GM06990 (cell line): ENCODE results near the gene AFAP1.
A peak's percentile ranks its signal among the peaks of the same experiment; 100 is the strongest.

Source experiments
- DNase-seq: peaks from one replicate; pipeline ENCODE4 v3.0.0-alpha.2; 2011; ENCODE audit not compliant: insufficient read length; ENCODE audit errors: extremely low read depth
- H3K27me3 ChIP-seq: replicated peaks from 2 replicates; pipeline ENCODE4 v1.6.0; 2011; ENCODE audit warnings: low read length; ENCODE audit not compliant: control insufficient read depth, insufficient read depth
- H3K36me3 ChIP-seq: 2 replicates; pipeline ENCODE4 v1.5.1; 2011; ENCODE audit warnings: low read length; ENCODE audit not compliant: control insufficient read depth, insufficient read depth
- H3K4me3 ChIP-seq: replicated peaks from 2 replicates; pipeline ENCODE4 v1.5.1; 2011; ENCODE audit warnings: low read depth, mild to moderate bottlenecking, control low read depth, low read length
- TF ChIP-seq, protein P1 (sequence below): IDR thresholded peaks from 2 replicates; pipeline ENCODE4 v1.5.1; 2011; ENCODE audit warnings: low read length, control low read depth, mild to moderate bottlenecking, inconsistent platforms; ENCODE audit not compliant: insufficient read depth, poor library complexity, severe bottlenecking

The AFAP1 gene, protein sequence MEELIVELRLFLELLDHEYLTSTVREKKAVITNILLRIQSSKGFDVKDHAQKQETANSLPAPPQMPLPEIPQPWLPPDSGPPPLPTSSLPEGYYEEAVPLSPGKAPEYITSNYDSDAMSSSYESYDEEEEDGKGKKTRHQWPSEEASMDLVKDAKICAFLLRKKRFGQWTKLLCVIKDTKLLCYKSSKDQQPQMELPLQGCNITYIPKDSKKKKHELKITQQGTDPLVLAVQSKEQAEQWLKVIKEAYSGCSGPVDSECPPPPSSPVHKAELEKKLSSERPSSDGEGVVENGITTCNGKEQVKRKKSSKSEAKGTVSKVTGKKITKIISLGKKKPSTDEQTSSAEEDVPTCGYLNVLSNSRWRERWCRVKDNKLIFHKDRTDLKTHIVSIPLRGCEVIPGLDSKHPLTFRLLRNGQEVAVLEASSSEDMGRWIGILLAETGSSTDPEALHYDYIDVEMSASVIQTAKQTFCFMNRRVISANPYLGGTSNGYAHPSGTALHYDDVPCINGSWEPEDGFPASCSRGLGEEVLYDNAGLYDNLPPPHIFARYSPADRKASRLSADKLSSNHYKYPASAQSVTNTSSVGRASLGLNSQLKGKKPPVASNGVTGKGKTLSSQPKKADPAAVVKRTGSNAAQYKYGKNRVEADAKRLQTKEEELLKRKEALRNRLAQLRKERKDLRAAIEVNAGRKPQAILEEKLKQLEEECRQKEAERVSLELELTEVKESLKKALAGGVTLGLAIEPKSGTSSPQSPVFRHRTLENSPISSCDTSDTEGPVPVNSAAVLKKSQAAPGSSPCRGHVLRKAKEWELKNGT

DNA sequence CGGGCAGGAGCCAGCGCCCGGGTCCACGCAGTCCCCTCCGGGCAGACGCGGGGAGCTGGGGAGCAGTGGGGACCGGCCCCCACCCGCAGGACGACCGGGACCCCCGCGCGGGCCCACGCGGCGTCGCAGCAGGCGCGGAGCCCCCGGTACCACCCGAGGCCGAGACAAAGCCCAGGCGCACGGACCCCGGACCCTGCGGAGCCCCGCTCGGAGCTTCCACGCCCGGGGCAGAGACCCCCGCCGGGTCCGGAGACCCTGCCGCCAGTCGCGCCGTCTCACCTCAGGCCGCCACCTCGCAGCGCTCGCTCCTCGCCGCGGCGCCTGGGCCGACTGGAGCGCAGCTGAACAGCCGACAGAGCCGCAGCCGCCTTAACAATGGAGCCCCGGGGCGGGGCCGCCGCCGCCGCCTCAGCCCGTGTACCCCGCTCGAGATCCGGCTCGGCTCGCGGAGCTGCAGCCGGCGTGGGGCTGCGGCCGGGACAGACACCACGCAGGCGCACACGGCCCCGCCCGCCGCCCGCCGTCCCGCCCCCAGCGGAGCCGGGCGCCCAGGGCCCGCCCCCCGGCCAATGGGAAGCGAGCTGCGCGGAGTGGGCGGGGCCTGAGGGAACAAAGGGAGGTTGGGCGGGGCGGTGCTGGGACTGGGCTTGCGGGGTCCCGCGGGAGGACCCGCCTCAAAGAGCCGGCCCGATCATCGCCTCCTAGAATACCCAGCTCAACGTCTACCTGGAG is at the start of gene AFAP1:
AFAP1 (minus strand) TSS at position 485 of the 732 bp plus-strand sequence. CDS start 67,783 bp downstream, outside the sequence.
- Histone ChIP-seq H3K27me3 (no peaks in the 10 kb centered on the region), H3K4me3 (peak within 1 kb of the TSS; percentile 11; the same call in 1 of the 2 replicates), H3K36me3 (no peaks in the 10 kb centered on the region)
- peak; percentile 58 for DNase-seq
- TF ChIP-seq, protein P1, sequence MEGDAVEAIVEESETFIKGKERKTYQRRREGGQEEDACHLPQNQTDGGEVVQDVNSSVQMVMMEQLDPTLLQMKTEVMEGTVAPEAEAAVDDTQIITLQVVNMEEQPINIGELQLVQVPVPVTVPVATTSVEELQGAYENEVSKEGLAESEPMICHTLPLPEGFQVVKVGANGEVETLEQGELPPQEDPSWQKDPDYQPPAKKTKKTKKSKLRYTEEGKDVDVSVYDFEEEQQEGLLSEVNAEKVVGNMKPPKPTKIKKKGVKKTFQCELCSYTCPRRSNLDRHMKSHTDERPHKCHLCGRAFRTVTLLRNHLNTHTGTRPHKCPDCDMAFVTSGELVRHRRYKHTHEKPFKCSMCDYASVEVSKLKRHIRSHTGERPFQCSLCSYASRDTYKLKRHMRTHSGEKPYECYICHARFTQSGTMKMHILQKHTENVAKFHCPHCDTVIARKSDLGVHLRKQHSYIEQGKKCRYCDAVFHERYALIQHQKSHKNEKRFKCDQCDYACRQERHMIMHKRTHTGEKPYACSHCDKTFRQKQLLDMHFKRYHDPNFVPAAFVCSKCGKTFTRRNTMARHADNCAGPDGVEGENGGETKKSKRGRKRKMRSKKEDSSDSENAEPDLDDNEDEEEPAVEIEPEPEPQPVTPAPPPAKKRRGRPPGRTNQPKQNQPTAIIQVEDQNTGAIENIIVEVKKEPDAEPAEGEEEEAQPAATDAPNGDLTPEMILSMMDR = no peak

DNA sequence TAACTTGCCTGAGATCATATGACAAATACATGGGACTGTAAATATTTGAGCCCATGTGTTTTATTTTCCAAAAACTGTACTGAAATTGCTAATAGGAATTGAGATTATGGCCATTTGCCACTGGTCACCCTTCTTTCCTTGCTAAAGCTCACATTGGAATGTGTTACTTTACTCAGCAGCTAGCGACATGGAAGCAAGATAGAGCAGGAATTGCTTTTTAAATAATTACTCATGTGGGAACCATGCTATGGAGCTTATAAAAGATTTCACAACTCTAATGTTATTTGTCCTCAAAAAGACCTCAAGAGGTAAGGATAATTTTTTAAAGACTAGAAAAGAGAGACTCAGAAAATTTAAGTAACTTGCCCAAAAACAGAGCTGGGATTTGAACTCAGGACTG is 48.8 kb upstream of the AFAP1 start:
- DNase-seq = no peak
- H3K4me3 ChIP-seq = no peak overlapping the region
- no peaks in the 10 kb centered on the region for H3K36me3 ChIP-seq
- H3K27me3 ChIP-seq = no peaks in the 10 kb centered on the region; the same call in 1 of the 2 replicates
- TF ChIP-seq, protein P1 = no peak

DNA sequence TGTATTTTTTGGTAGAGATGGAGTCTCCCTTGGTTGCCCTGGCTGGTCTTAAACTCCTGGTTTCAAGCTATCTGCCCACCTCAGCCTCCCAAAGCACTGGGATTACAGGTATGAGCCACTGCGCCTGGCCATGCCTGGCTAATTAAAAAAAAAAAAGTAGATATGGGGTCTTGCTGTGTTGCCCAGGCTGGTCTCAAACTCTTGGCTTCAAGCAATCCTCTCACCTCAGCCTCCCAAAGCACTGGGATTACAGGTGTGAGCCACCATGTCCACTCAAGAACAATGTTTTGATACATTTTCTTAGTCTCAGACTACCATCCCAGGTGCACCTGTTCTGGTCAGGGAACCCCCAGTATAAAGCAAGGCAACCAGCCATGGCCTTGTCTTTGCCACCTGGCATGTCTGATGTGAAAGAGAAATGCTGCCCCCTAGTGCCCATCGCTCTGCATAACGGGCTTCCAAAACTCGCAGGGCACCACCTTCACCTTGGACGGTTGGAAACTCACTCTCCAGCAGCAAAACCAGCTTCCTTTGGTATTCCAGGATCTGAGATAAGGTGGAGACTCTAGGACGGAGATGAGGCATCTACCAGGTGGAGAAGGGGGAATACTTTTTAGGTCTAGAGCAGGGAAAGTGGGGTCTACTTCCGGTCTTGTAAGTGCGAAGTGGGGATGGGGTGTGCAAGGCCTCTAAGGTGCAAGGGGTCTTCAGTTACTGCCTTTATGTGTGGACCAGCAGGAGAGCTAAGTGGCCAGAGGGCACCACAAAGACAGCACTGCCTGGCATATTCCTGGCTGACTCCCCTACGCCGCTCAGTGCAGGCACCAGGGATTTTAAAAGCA is 47.7 kb upstream of the AFAP1 start:
- no peaks in the 10 kb centered on the region; the same call in 1 of the 2 replicates for H3K27me3 ChIP-seq
- DNase-seq = no peak
- H3K36me3 ChIP-seq = no peaks in the 10 kb centered on the region
- TF ChIP-seq, protein P1 = peak; percentile 78
- no peak overlapping the region for H3K4me3 ChIP-seq

DNA sequence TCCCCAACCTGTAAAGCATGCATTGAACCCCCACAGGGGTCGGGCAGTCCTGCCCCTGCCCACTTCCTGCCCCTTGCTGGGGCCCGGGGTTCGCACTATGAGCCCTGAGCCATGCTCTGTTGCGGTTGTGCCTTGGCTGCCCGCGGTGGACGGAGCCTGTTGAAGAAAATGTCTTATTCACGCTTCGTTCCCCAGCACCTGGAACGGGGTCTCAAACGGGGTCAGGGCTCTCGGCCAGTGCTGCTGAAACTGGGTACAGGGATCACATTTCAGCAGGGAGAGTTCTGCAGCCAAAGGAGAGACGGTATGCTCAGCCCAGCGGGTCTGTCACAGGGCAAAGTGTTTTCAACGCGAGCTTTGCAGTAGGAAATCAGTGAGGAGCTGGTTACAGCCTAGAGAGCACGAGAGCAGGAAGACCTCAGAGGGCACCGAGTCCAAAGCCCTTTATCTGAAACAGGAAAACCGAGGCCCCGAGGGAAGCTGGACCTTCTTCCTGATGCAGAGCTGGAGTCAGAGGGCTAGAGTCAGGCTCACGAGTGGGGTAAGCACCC is 46.3 kb upstream of the AFAP1 start:
- H3K4me3 ChIP-seq = no peak overlapping the region
- H3K36me3 ChIP-seq = no peaks in the 10 kb centered on the region
- TF ChIP-seq, protein P1 = no peak
- no peaks in the 10 kb centered on the region; the same call in 1 of the 2 replicates for H3K27me3 ChIP-seq
- DNase-seq = no peak

DNA sequence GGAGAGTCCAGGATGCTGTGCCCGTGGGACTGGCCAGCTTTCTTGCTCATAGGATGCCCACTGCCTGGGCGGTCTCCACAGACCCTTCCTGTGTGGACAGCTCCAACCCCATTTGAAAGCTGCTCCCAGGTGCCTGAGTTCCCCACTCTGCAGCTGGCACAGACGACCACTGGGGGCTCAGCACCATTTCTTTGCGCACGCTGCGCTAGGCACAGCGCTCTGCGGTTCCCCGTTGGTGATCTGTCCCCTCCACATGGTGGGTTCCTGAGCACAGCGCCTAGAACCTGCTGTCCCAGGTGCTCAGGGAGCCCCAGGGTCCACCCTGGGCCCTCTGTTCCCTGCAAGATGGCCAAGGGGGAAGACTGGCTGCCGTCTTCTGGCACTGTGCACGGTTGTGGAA is 45.4 kb upstream of the AFAP1 start:
- DNase-seq = no peak
- Histone ChIP-seq H3K36me3 (no peaks in the 10 kb centered on the region), H3K4me3 (no peak overlapping the region), H3K27me3 (no peaks in the 10 kb centered on the region; the same call in 1 of the 2 replicates)
- TF ChIP-seq, protein P1 = no peak
